AML-193 (cell line): Measurements from ENCODE around the gene FBXO4.
"Not testable (repeated sequence)": the region's sequence is repeated elsewhere in the genome, so short reads cannot be mapped to it uniquely, and the experiment has no call there.

Experiments
- DNase-seq, 2 experiments: peaks; one replicate each; lab custom pipeline; 2025; lab: John Stamatoyannopoulos, UW

FBXO4 gene

DNA sequence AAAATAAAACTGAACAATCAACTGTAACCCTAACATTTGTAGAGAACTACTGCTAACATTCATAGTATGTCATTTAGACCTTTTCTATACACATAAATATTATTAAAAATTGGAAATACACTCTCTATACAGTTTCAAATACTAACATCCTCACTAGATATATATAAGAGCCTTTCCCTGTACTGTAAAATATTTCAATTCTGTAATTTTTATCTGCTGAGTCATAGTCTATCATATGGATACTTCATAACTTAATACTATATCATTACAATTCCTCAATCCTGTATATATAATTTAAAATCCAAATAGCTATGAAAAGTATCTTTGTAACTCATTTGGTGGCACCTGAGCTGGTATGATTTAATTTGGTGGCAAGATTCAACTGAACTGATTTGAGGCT is 55.8 kb downstream of the FBXO4 start:
- DNase-seq: no peak

DNA sequence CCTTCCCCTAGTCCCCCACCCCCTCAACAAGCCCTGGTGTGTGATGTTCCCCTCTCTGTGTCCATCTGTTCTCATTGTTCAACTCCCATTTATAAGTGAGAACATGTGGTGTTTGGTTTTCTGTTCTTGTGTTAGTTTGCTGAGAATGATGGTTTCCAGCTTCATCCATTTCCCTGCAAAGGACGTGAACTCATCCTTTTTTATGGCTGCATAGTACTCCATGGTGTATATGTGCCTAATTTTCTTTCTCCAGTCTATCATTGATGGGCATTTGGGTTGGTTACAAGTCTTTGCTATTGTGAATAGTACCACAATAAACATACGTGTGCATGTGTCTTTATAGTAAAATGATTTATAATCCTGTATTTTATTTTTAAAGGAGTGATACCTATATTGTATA is 57.8 kb downstream of the FBXO4 start:
- not testable (repeated sequence) for DNase-seq

DNA sequence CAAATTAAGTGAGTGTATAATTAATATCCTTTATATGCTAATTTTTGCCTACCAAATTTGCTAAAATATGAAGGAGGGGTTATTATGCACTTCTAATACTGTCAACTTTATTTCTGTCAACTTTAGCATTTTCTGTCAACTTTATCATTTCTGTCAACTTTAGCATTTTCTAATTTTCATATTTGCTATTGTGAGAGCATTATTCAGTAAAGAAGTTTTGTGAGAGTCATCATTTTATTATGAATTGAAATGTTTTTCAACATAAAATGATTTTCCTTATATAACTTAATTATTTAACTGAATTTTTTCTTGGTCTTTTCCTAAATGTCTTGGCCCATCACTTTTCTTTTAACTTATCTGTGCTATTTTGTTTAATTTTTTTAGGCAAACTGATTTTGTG is 58.2 kb downstream of the FBXO4 start:
- no peak for DNase-seq

DNA sequence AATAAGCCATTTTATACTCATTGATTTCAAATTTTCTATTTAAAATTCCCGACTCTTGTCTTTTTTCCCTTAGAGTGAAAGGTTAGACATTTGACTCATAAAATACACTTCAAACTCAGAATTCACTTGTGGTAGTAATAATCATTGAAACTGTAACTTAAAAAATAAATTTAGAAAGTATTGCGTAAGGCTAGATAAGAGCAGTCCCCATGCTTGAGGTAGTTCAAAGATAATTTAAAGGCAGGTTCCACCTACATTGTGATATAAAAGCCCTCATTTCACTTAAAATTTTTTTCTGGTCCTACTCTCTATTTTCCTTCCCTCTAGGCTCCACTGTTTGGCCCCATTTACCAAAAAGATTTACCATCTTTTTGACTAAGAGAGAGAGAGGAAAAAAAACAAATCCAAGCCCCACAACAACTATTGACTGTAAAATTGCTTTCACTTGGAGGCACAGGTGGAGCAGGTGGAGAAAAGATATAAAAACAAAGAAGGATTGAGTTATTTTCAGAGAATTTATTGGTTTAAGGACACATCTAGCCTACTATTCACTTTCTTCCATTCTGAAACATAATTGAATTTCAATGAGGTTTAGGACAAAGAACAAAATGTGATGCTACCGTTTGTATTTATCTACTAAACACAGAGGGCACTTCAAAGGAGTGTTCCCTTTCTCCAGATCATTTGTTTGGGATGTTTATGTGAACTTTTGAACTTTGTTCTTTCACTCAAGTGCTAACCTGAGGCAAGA is 61.0 kb downstream of the FBXO4 start:
- no peak for DNase-seq
